NOMO-1 treated with DMSO at 0.1 percent for 48 hours (cell line): Measurements from ENCODE around the gene SKAP2.

ENCODE experiments used
- DNase-seq: peaks from one replicate; lab custom pipeline; 2025; ENCODE audit not compliant: unreplicated experiment; lab: John Stamatoyannopoulos, UW

SKAP2 gene

DNA sequence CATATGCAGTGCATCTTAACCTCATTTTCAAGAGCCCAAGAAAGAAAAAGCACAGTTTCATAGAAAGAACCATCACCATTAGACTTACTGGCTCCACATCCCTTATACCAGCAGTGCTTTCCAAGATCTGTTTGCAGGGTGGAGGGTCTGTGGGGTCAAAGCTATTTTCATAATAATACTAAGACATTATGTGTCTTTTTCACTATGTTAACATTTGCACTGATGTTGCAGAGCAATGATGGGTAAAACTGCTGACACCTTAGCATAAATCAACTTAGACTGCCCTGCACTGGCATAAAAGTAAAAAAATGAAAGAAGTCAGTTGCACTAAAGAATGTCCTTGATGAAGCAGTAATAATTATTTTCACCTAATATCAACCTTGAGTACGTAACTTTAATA, 166.2 kb downstream of the SKAP2 start:
- no peak for DNase-seq

DNA sequence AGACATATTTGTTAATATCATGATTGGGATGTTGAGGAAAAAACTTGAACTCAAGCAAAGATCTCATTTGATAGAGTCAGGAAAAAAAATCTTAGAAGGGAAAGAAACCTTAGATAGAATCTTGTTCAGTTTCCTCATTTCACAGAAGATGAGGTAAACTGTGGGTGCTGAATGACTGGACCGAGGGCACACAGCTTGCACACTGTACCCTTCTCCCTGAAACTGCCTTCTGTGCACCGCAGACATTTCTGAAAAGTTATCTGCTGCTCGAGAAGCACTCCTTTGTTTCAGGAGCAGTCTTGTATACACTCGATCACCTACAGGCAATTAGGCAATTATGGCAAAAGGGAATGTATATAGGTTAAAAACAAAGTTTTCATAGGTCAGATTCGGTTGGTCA, 167.4 kb downstream of the SKAP2 start:
- no peak for DNase-seq

DNA sequence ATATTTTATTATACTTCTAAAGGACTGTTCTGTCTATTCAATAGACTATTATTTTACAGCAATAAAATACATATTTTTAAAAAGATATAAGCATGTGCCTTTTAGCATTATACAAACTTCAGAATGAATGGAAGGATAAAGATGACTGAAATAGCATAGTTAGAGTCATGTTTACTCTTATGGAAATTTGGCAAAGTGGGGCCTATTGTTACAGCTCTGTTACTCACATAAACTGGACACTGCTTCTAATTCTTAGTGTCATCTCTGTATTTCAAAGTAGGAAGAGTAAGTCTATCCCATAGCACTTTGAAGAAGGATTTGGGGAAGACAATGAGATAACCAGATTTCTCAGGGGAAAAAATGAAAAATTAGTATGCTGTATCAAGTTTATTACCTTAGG, 168.2 kb downstream of the SKAP2 start:
- DNase-seq, result no peak

DNA sequence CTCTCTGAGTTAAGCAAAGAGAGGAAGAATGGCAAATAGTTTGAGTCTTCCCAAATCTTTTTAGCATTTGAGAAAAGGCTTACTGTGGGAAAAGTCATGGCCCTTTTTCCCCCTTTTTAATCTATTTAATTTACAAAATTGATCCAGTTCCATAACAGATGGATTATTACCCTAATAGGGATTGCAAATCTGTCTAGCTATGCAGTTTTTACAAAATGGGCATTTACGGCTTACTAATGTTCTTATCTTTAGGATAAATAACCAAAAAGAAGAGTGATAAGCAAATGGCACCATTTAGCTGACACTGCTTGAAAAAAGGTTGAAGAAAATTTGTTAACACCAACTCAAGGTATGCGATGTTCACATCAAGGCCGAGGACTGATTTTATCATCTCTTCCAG, 169.7 kb downstream of the SKAP2 start:
- no peak for DNase-seq

DNA sequence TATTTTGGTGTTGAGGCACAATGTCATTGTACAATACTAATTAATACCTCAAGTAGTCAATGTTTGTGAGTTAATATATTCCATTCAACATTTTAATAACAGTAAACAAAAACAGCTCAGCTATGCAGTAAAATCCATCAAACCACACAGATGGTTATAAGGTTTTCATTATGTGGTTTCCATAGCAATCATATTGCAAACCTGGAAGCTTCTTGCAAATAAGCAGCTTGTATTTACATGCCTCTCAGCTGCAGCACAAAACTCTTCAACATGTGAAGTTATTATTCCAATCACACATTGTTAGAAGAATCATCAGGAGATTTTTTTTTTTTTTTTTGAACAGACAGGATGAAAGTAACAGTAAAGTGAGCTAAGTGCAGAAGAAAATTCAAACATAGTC, 170.2 kb downstream of the SKAP2 start:
- DNase-seq, result no peak

DNA sequence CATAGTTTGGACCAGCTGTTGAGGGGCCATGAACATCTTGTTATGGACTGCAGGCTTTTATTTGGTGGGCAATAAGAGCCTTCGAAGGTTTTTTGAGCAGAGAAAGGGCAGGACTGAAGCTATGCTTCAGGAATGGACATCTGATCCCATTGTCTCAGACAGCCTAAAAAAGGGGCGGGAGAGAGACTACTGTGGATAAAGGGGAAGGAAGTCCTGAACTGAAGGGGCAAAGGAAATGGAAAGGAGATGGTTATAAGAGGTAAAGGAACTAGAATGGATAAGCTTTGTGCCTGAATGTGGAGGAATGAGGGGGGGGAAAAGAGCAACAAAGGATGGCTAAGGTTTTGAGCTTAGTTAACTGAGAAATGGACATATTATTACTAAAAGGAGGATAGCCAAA, 172.5 kb downstream of the SKAP2 start:
- no peak for DNase-seq

DNA sequence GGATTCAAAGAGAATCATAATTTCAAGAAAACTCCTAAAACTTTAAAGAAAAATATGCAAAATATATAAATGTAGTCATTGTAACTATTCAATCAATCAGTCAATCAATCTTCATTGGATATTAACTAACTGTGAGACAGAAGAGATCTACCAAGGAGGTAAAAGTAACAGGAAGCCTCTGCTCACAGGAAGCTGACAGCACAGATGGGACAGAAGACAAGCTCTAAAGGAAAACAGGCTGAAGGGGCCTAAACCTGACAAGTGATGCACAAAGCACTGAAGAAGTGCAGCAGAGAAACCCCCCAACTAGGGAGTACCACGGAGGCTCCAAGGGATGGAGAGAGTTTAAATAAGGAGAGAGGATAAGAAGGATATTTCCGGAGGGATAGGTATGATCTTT, 173.0 kb downstream of the SKAP2 start:
- no peak for DNase-seq

DNA sequence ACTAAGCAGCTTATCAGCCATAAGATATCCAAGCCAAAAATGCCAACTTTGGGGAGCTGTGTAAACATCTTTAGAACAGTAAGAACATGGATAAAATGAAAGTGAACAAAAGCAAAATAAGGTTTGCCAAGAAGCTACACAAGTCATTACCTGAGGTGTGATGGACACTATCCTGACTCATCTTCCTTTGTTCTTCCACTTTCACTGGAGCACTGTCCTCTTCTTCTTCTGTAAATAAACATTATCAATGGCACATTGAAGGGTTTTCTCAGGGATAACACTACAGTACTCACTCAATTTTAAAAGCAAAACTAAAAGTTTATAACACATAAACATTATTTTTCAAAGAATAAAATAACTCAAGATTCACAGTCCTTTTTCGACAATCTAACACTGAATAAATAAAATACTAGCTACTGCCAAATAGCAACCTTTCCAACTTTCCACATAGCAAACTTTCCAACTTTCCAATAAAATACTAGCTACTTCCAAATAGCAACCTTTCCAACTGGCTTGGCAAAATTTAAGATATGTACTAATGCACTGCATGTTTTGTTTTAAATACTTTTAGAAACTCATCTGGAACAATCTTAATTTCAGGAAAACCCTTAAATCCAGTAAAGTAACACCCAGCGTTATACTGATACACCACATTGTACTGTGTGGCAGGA, 174.1 kb downstream of the SKAP2 start:
- no peak for DNase-seq

DNA sequence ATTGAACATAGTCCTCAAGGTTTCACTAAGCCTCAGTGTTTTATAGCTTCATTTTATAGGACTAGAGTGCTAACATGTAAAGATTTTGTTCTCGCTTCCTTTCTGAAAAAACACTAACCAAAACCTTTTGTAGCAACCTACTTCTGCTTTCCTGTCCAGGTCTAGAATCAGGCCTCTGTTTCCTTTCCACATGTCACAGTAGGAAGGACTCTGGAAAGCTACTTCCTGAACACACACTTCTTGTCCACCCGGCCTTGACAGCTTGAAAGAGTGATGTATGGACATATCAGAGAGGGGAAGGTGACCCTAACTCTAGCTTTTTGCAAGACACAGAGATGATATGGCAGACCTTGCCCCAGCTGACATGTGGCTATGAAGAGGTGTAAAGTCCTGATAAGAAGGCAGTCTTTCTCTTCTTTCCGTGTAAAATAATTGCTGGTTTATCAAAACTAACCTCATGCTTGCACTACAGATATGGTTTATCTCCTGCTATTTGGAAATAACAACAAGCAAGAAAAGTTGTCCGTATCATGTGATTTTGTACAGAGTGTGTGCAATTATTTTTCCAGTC, 175.4 kb downstream of the SKAP2 start:
- DNase-seq, result peak; percentile 69

DNA sequence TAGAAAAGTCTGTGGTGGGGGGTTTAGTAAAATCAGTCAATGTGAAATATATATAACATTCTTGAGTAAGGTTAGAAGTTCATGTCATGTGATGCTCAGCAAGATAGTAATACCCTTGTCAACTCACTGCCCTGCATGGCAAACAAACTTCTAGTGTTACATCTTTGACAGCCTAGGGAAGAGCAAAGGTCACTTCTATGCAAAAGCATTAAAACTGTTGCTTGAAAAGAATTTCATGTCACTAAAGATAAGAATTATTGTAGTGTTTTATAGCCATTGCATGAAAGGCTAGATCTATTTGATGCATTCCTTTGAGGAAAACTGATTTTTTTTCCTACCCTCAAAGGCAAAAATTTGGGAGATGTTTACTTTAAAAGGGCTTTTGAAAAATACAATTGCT, 176.0 kb downstream of the SKAP2 start:
- no peak for DNase-seq

DNA sequence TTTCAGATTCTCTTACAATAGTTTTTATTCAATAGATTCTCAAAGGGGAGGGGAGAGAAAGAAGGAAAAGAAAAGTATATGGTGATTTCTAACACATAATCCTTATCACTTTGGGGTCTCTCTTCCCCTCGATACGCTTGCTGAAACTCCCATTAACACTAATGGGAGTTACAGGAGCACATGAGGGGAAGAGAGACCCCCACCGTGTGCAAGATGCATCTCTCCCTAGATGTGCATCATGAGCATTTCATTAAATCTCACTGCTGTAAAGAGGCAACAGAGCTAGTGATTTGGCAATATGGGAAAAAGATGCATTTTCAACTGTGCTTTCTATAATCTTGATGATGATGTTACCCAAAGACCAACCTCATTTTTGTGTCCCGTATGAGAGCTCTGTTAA, 177.4 kb downstream of the SKAP2 start:
- no peak for DNase-seq

DNA sequence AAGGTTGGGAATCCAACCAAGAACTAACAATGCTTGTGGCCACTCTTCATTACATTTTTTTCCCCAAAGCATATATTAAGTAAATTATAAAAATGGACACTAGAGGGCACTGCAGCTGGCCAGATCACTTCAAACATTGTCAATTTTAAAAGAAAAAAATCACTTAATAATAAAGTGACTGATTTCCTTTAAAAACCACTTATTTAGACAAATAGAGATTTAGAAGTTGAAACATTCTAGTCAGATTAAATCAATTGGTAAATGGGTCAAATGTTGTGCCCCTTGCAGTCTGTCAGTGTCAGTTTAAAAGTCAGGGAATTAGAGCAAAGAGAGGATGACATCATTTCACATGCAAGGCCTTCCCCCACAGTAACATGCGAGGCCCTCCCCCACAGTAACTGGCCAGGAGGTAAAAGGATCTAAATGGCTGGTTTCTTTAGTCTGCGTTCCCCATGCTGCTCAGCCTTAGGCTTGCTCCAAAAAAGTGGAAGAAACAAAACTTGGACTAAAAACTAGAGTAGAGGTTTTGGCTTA, 177.9 kb downstream of the SKAP2 start:
- peak; percentile 70 for DNase-seq

DNA sequence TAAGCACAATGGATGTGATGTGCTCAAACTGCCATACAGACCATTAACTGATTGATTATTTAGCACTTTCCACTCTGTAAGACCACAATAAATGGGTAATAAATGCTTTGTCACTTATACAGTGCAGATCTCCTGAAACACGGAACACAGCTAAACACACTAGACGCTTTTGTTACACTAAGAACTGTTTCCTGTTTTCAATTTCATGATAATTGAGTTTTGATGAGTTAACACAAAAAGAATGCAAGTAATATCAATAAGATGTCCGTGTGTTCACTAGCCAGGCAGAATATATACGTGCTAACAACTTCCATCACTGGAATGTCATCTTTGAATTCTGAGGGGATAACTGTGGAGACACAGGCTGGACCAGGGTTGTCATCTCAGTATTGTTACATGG, 178.8 kb downstream of the SKAP2 start:
- DNase-seq, result no peak

DNA sequence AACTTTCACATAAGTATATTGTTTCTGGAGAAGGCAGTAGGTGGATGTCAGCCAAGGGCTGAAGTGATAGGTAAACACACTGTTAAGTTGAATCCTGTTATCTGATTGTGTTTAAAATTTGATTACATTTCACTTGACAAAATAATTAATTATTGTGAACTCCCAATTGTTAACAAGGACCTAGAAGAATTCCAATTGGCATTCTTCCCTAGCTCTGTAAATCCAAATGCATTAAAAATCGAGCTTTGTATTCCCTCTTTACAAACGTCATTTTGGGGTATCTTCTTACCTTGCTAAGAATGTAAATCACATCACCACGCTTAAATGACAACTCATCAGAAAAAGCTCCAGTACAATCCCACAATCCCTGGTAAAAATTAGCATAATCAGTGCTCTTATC, 179.9 kb downstream of the SKAP2 start:
- no peak for DNase-seq

DNA sequence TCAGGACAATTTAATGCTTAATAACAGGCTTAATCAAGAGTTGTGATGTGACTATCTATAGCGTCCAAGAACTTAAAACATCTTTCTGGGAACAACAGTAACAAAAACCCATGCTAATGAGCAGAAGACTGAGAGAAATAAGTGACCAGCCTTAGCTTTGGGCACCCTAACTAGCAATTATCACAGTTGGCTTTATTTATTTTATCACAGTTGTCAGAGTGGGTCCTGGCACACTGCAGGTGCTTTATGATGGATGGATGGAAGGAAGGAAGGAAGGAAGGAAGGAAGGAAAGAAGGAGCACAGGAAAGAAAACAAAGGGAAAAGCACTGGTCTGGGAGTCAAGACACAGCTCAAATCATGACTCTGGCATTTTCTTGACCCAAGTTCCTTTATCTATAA, 181.1 kb downstream of the SKAP2 start:
- no peak for DNase-seq

DNA sequence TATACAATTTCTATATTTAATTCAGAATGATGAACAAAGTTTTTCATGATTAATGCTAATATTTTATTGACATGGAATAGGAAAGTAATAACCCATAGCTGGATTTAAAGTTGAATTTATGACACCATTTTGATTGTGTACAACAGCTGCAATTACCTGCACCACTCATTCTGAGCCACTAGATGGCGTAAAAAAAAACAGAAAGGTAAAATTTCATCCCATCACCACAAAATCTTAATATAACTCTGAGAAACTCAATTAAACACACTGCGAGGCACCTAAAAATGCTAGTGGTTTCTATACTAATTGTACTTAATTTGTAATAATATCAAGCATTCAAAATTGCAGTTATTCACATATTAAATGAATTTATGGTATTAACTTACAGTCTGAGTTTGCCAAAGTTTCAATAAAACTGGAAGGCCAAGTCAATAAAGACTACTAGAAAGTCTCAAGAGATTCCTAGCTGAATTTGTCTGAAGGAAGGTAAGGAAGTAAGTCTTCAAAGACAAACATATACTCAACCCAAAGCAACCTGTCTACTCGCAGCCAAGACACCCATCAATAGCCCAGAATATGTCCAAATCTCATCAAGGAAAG, 182.5 kb downstream of the SKAP2 start:
- peak; percentile 38 for DNase-seq

DNA sequence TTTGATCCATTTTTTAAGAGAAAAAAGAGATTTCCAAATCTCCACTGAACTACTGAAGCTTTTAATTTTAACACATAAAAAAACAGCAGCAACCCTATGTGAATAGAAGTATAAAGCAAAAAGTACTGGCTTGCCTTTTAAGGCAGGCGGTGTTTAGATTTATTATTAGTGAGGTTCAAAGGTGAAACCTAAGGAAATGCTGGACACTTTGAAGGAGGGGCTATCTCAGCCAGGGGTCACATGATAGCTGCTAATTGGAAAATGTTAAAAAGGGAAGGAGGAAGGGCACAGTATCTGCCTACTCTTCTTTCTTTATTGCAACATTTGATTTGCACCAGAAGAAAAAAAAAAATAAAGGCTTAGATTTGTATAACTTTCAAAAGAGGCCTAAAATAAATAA, 183.8 kb downstream of the SKAP2 start:
- peak; percentile 73 for DNase-seq

DNA sequence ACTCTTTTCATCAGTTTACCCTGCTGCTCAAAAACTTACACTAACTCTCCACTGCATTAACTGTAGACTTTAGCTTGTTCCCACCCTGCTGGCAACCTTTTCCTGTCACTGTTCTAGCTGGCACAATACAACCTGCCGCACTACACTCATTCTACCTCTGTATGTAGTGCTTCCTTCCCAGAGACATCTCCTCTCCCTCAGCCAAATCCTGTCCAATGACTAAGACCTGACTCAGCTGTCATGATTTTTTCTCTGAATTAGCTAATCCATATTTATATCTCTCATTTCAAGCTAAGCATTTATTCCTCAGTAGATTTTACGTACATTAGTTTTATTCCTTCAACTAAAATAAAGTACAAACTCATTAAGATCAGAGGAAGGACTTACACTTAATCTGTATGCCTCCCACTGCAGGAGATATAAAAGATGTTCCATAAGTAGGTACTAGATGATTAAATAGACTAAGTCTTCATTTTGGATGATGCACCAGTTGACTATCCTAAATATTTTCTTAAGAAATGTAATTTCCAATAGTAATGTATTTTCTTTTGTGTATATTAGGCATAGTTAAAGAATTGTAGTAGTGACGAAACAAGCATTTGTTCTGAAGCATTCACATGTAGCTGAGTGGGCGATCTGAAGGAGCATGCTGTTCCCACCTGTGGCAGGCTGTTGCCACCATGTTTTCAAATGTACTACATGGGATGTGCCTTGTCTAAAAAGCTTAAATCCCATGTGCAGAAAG, 189.1 kb downstream of the SKAP2 start:
- no peak for DNase-seq

DNA sequence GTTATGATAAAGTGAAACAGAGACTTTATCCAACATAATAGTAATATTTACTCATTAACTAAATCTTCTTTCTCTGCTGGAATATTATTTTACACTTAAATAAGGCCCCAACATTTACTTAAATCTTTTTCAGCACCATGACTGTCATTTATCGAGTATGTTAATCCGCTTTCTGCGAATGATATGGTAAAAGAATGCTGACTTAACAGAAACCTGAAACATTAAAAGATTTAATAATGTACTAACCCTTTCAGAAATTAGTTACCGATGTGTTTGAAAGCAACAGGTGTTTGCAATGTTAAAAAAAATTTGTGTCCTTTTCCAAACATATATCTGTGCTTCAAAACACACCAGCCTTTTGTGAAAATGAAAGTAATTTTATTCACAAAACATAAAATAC, 190.5 kb downstream of the SKAP2 start:
- DNase-seq, result no peak

DNA sequence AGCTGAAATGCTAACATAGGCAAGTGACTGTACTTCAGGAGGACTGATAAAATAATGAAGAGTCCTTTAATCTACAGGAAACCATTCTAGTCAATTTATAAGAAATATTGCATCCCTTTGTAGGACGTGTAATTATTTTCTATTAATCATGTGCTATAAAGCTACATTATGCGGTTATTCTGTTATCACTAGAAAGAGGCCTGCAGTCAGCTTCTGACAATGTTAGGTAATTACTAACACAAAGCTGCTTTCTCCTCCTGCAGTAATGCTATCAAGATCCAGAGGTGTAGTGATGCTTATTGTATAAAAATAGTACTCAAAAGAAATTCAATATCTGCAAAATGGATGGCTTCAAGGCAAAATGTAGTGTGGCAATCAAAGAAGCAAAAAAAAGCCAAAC, 191.1 kb downstream of the SKAP2 start:
- no peak for DNase-seq

DNA sequence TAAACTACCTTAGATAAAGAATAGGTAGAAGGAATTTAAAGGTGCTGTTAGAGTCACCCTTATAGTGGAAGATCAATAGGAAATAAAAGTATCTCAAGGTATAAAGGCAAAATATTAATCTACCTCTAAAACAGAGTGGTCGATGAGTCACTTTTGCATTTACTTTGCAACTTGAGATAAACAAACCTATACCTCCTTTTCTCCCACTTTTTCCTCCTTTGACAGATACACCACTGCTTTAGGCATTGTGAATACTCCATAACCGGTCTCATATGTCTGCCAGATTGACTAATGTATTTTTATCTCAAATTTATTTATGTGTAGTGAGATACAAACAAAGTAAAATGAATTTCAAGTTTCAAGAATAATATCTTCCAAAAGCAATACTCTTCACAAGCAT, 193.5 kb downstream of the SKAP2 start:
- DNase-seq, result no peak

DNA sequence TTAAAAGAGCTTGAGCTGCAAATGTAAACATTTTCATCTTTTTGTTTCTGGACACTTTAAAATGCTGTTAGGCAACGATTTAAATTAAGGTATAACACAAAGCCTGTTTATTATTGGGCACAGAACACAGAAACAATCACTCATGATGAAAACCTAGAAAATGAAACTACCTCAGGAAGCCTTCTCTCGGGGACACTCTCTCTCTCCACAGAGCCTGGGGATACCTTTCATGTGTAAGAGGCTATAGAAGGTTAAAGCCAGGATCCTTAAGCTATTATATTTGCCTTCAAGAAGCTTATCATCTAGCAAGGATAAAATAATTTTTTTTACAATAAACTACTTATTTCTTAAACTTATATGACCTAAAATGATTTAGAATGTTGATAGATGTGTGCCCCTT, 194.1 kb downstream of the SKAP2 start:
- DNase-seq, result no peak
